WI38 (cell line): ENCODE measurements around the gene CCDC142.

ENCODE experiments used
- H3K4me3 ChIP-seq: 2 replicates; pipeline ENCODE4 v1.5.1; 2011; ENCODE audit warnings: low read depth, mild to moderate bottlenecking, control low read depth, low read length
- TF ChIP-seq, protein P1 (sequence below): IDR thresholded peaks from 2 replicates; pipeline ENCODE4 v1.5.1; 2012; ENCODE audit warnings: low read depth, mild to moderate bottlenecking, control low read depth, low read length

The CCDC142 gene

DNA sequence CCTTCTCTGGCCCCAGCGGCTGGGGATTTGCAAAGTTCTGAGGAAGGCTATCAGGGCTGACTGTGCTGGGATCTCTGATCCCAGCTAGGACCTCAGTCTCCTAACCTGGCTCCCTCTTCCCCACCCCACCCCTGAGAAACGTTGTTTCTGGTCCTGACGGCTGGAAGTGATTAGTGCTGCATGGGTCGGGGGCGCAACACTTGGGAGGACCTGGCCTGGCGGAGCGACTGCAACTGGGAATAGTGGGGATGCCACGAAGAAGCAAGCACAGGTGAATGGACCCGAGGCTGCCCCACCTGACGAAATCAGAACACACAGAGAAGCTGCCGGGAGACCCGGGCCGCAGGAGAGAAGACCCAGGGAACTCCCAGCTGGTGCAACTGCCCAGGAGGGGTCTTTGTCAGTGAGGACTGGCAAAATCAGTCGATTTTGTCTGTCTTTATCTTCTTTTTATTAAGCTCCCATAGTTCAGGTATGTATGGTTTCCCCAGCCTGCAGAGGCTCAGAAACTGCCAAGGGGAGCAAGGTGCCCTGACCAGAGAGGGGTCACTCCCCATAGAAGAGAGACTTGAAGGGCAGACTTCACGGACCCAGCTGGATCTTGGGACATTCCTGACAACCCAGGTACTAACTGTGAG lies 17.3 kb upstream of the CCDC142 start:
- no peak overlapping the region for H3K4me3 ChIP-seq
- TF ChIP-seq, protein P1, sequence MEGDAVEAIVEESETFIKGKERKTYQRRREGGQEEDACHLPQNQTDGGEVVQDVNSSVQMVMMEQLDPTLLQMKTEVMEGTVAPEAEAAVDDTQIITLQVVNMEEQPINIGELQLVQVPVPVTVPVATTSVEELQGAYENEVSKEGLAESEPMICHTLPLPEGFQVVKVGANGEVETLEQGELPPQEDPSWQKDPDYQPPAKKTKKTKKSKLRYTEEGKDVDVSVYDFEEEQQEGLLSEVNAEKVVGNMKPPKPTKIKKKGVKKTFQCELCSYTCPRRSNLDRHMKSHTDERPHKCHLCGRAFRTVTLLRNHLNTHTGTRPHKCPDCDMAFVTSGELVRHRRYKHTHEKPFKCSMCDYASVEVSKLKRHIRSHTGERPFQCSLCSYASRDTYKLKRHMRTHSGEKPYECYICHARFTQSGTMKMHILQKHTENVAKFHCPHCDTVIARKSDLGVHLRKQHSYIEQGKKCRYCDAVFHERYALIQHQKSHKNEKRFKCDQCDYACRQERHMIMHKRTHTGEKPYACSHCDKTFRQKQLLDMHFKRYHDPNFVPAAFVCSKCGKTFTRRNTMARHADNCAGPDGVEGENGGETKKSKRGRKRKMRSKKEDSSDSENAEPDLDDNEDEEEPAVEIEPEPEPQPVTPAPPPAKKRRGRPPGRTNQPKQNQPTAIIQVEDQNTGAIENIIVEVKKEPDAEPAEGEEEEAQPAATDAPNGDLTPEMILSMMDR, result no peak

DNA sequence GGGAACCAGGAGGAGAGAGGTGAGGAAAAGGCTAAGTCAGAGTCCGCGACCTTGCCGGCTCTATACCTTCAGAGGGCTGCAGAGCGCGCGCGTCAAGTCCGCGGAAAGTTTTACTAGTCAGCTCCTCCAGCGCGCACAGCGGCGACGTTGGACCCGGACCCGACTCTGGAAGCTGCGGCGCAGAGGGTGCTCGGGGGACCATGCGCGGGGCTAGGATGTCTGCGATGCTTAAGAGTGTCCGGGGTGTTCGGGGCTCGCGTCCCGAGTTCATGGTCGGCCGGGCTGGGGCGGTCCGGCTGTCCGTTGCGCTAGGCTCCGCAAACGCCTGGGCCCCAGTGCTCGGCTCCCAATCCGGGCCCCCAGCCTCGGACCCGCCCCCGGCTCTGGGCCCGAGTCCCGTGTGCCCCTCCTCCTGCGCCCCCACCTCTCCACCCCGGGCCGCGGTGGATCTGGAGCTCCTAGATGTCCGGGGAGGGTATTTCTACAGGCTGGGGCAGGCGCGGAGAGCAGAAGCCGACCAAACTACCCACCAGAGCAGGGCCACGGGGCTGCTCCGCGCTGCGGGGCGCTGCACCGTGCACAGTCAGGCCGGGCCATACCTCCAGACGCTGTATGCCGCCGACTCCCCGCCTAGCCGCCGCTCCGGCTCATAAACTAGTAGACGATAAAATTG lies 16.6 kb upstream of the CCDC142 start, which contains the start of gene LBX2:
TSS of gene LBX2 (minus strand) at position 337 of the 673 bp plus-strand sequence. CDS start at position 271, 66 bp downstream.
- H3K4me3 ChIP-seq, result peak within 1 kb of the TSS; percentile 53
- TF ChIP-seq, protein P1, result no peak

DNA sequence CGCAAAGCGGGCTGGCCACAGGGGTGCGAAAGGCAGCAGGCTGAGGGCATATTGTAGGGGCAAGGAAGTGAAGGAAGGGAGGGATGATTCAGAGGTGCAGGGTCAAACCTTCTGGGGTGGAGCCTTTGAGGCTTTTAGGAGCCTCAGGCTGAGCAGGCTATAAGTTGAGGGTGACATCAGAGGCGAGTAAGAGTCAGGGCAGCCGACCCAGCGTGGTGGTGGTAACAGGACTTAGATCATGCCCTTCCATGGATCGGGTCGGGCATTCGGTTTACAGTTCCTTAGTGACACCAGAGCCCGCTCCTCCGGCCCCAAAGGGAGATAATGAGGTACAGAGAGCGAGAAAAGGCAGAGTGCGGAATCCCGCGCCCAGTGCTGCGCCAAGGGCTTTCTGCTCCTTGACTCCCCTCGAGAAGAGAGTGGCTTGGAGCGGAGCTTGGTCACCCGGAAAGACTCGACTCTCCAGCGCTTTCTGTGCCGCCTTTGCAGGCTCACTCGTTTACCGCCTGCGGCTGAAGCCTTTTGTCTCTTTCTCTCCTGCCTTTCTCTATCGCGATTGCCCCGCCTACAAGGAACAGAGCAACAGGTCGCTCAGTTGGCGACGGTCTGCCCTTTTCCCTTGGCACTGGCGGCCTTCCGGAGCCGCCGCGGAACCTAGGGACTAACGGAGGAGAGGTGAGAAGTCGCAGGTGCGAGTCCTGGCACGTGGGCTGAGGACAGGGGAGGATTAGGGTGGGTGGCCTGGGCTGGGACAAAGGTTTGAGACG lies 15.9 kb upstream of the CCDC142 start:
- peak overlapping the region; percentile 53 for H3K4me3 ChIP-seq
- TF ChIP-seq, protein P1, result no peak

DNA sequence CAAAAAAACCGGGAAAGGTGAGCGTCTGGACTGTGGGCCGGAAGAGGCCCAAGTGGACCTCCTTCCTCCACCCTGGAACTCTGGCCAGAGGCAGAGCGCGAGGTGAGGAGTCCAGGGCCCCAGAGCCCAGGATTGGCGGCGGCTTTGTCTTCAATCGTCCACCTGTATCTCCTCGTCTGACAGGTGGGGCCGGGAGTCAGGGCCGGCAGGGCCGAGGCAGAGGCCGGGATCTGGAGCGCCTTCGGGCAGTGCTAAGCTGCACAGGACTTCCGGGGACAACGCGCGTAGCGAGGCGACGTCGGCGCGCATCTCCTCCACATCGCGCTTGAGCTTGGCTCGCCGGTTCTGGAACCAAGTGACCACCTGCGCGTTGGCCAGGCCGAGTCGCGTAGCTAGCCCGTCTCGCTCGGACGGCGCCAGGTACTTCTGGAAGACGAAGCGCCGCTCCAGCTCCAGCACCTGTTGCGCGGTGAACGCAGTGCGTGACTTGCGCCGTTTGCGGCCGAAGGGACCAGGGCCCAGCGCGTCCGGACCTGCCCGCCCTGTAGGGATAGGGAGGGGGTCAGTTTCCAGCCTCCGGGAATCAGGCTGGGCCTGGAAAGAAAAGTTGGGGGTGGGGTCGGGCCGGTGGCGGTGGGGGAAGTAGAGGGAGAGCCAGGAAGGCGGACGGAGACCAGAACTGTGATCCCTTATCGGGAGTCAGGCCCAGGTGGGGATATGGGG lies 15.1 kb upstream of the CCDC142 start:
- TF ChIP-seq, protein P1, result no peak
- H3K4me3 ChIP-seq, result peak overlapping the region; percentile 53

DNA sequence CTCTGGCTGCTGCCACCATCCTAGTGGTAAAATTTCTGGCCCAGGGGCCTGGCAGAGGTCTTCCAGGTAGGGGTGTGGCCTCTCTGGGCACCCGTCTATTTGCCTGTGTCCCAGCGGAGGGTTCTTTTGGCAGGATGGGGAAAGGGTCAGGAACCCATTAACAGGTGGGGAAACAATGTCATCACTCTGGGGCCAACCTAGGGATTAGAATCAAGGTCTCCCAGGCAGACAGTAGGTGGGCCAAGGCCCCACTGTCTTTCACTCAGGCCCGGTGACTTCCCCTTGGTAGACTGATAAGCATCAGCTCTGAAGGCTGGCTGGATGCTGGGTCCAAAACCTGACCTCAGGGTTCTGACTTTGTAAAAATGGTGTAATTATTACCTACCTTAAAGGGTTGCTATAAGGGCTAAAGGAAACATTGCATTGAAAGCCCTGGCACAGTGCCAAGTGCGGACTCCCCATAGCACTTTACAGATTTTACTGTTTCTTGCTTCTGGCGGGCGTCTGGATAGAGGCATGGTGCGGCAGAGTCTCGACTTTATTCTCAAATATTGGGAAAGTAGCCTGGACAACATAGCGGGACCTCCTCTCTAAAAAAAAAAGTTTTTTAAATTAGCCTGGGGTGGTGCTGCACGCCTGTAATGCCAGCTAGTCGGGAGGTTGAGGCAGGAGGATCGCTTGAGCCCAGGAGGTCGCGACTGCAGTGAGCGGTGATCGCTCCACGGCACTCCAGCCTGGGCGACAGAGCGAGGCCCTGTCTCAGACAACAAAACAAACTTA lies 14.4 kb upstream of the CCDC142 start:
- H3K4me3 ChIP-seq, result no peak overlapping the region
- TF ChIP-seq, protein P1, result no peak

DNA sequence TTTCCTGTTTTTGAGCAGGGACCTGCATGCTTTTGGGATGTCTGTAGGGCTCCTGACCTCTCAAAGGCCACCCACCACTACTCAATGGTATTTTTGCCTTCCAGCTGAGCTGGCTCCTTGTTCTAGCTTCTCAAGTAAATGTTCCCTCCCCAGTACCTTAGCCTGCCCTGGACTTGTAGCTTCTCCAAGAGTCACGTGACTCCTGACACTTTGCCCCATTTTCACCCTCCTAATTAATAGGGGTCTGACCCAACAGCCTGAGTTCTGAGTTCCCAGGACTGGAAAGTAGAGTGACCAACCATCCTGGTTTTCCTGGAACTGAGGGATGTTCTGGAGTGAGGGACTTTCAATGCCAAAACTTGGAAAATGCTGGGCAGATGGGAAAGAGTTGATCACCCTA lies 12.6 kb upstream of the CCDC142 start:
- TF ChIP-seq, protein P1, result no peak

More for the DNA sequence above, 12.6 kb upstream of the CCDC142 start:
- H3K4me3 ChIP-seq, result no peak overlapping the region
